PFSK-1 (cell line): ENCODE data around the gene SSPN.

ENCODE experiments used
- FOXP2 ChIP-seq: optimal IDR thresholded peaks from 2 replicates; pipeline ENCODE3; 2011; ENCODE audit warnings: borderline replicate concordance, control low read depth, inconsistent platforms; ENCODE audit not compliant: insufficient read depth; ENCODE audit errors: extremely low read length, extremely low read depth
- POLR2AphosphoS5 ChIP-seq: IDR thresholded peaks from 2 replicates; pipeline ENCODE4 v1.6.1; 2012; ENCODE audit warnings: low read depth, mild to moderate bottlenecking, control low read depth, low read length, moderate library complexity
- SIN3A ChIP-seq: IDR thresholded peaks from 2 replicates; pipeline ENCODE4 v1.6.1; 2012; ENCODE audit warnings: mild to moderate bottlenecking, low read length, moderate library complexity, borderline replicate concordance; ENCODE audit not compliant: insufficient read depth
- TAF1 ChIP-seq: IDR thresholded peaks from 2 replicates; pipeline ENCODE4 v1.6.1; 2012; ENCODE audit warnings: low read length, control low read depth, borderline replicate concordance; ENCODE audit not compliant: insufficient read depth
- TF ChIP-seq, protein P1 (sequence below), 2 experiments: IDR thresholded peaks; 2 replicates each; pipeline versions ENCODE4 v1.6.1 to v1.8.0; 2011 to 2012; ENCODE audit warnings: low read depth in 2 of 2, low read length in 2 of 2, control low read depth in 1 of 2, inconsistent platforms in 1 of 2, mild to moderate bottlenecking in 1 of 2, moderate library complexity in 1 of 2; ENCODE audit not compliant: insufficient read depth in 1 of 2

Gene SSPN

DNA sequence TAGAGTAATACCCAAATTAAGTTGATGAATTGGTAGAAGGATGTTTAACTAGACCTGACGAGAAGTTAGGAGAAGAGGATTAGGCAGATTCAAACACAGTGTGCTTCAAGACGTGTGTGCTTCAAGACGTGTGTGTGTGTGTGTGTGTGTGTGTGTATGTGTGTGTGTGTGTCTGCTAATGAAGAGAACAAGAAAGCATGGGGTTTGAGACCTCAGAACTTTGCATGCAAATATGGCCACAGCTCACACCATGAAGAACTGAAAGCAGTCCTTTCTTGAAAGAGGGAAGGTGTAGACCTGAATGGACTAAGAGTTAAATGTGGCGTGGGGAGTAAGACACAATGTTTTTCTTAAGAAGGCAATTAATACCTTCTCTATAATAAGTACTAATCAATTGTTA, 32.5 kb upstream of the SSPN start:
- no peak for TF ChIP-seq SIN3A
- no peak for TF ChIP-seq TAF1
- no peak for TF ChIP-seq FOXP2

DNA sequence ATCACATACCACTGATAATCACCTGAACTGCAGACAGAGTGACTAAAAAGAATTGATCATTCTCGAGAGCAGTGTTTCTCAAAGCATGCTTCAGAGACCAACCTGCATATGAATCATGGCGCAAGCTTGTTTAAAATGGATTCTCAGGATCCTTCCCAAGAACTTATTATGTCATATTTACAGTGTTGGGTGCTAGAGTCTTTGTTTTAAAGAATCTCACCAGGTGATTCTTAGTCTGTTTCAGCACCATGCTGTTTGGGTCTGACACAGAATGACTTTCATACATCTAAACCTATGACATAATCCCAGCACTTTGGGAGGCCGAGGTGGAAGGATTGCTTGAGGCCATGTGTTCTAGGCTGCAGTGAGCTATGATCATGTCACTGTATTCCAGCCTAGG, 31.3 kb upstream of the SSPN start:
- TF ChIP-seq FOXP2, result no peak
- TF ChIP-seq, protein P1, sequence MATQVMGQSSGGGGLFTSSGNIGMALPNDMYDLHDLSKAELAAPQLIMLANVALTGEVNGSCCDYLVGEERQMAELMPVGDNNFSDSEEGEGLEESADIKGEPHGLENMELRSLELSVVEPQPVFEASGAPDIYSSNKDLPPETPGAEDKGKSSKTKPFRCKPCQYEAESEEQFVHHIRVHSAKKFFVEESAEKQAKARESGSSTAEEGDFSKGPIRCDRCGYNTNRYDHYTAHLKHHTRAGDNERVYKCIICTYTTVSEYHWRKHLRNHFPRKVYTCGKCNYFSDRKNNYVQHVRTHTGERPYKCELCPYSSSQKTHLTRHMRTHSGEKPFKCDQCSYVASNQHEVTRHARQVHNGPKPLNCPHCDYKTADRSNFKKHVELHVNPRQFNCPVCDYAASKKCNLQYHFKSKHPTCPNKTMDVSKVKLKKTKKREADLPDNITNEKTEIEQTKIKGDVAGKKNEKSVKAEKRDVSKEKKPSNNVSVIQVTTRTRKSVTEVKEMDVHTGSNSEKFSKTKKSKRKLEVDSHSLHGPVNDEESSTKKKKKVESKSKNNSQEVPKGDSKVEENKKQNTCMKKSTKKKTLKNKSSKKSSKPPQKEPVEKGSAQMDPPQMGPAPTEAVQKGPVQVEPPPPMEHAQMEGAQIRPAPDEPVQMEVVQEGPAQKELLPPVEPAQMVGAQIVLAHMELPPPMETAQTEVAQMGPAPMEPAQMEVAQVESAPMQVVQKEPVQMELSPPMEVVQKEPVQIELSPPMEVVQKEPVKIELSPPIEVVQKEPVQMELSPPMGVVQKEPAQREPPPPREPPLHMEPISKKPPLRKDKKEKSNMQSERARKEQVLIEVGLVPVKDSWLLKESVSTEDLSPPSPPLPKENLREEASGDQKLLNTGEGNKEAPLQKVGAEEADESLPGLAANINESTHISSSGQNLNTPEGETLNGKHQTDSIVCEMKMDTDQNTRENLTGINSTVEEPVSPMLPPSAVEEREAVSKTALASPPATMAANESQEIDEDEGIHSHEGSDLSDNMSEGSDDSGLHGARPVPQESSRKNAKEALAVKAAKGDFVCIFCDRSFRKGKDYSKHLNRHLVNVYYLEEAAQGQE (IDR thresholded peaks at IDR 0.05; ENCODE audit: insufficient read depth in 1 of 2, low read depth in 2 of 2, low read length in 2 of 2), result no peak
- no peak for TF ChIP-seq TAF1
- TF ChIP-seq POLR2AphosphoS5, result no peak
- no peak for TF ChIP-seq SIN3A

DNA sequence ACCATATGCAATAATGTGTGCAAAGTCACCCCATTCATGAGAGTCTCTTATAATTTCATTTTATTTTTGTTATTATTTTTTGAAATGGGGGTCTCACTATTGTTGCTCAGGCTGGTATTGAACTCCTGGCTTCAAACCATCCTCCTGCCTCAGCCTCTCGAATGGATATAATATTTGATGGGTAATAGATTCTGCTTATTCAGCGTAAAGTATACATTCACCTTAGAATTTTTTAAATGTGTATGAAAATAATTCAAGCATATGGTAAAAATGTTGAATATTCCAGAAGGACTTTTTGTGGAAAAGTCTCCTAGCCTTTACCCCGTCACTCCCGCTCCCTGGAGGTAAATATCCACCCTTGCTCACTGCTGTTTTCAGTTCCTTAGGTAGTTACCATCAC, 23.4 kb upstream of the SSPN start:
- TF ChIP-seq POLR2AphosphoS5 (no peak), TAF1 (no peak), FOXP2 (no peak), SIN3A (no peak)
- TF ChIP-seq, protein P1 (IDR thresholded peaks at IDR 0.05; ENCODE audit: insufficient read depth in 1 of 2, low read depth in 2 of 2, low read length in 2 of 2), result no peak

DNA sequence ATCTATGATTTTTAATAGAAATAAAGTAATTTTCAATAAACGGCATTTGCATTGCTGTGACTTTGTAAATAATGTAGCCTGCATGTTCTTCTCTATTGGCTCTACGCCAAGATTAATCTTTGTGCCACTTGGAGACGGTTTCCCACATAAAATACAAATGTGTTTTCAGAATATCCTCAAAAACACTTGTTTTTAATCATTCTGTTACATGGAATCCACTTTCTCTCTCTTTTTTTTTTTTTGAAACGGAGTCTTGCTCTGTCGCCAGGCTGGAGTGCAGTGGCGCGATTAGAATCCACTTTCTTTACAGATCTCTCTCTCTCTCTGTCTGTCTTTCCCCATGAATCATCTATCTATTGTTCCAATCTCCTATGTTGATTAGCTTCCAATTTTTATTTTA, 22.8 kb upstream of the SSPN start:
- no peak for TF ChIP-seq SIN3A
- no peak for TF ChIP-seq TAF1
- TF ChIP-seq POLR2AphosphoS5, result no peak
- no peak for TF ChIP-seq FOXP2
- TF ChIP-seq, protein P1 (IDR thresholded peaks at IDR 0.05; ENCODE audit: insufficient read depth in 1 of 2, low read depth in 2 of 2, low read length in 2 of 2), result no peak

DNA sequence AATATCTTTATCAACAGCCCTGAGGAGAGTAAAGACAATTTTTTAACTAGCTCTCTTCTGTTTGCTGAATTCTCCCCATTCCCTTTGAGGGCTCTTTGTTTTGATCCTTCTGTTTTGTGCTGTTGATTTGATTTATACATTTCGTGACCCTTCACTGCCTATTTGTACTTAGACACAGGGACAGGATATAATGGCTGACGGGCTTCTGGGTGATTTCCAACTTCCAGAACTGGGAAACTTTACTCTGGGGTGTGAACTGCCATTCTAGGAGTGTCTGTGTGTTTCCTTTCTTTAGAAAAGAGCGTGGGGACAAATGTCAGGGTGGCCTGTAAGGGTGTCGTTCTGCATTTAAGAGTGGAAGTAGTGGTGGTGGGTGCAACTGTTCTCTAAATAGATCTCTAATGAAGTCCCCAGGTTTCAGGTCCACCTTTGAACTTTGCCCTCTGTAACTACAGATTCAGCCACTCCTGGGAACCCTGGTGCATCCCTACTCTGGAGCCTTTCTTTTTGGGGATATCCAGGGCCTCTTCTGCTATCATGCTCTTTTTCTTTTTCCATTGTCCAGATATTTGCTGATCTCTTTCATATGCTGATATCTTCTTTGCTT, 22.3 kb upstream of the SSPN start:
- TF ChIP-seq POLR2AphosphoS5, result no peak
- no peak for TF ChIP-seq TAF1
- TF ChIP-seq FOXP2, result no peak
- TF ChIP-seq, protein P1 (IDR thresholded peaks at IDR 0.05; ENCODE audit: insufficient read depth in 1 of 2, low read depth in 2 of 2, low read length in 2 of 2), result no peak
- TF ChIP-seq SIN3A, result no peak
